CD4-positive, alpha-beta T cell treated with Interleukin-4 for 4 hours (primary cell): ENCODE measurements around the gene CRMP1.

Source experiments
- DNase-seq: peaks from one replicate; pipeline ENCODE4 v3.0.0-alpha.2; 2020

CRMP1 gene

DNA sequence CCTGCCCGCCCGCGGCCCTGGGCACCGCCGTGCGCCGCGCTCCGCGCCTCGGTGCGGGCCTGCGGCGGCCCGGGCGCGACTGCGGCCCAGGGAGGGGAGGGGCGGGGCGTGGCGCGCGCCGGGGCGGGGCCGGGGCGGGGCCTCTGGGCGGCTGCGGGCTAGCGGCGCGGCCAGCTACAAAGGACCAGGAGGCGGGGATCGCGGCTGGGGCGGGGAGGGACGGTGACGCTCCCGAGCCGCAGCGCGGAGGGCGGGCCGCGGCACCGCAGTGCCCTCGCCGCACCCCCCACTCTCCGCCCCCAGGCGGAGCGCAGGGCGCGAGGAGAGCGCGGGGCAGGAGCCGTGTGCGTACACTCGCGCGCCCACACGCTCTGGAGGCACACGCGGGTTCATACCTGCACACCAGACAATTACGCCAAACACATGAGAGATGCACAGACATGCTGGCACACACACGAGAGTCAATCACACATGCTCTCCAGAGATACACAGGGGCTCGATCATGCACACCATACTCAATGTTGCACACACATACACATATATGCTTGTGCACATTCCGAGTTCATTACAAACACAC is at the start of gene CRMP1:
Gene CRMP1 (minus strand): TSS at position 83 of the 577 bp plus-strand sequence. CDS start 117 bp downstream, outside the sequence.
- no peak for DNase-seq

DNA sequence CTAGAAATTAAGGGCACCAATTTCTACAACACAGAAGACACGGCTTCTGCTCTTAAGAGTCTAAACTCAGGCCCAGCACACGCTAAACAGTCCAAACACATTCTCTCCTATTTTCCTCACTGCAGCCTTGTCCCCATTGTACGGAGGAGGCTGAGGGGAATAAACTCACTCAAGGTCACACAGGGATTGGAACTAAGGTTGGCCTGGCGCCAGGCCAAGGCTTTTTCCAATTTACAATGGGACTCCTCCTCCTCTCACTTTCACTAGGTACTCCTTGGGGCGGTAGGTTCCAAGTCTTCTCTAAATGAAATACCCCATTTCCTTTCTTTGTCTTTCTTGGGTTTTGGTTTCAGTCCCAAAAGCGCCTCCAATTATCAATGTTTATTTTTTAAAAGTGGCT is 48.7 kb upstream of the CRMP1 start:
- DNase-seq, result no peak

DNA sequence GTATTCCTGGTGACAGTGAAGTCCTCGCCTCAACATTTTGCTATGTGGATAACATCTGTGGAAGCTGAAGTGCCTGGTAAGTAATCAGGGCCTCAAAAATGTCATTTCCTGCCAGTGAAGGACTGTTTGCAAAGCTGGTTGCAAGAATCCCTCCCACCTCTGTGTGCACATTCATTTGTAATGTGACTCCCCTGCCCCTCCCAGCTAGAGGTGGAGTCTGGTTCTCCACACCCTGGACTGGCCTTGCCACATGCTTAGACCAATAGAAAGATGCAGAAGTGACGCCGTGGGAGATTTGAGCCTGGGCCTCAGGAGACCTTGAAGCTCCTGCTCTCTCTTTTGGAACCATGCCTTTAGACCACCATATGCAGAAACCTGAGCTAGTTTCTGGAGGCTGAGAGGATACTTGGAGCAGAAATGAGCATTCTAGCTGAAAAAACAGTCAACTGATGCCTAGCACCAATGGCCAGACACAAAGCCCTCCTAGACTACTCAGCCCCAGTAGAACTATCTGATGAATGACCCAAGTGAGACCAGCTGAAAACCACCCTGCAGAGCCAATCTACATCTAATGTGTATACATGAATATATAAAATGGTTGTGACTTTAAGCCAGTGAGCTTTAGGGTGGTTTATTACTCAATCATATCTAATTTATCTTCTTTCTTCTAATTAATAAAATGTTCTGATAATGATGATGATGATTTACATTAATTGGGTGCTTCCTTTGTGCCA is 47.8 kb upstream of the CRMP1 start:
- no peak for DNase-seq

DNA sequence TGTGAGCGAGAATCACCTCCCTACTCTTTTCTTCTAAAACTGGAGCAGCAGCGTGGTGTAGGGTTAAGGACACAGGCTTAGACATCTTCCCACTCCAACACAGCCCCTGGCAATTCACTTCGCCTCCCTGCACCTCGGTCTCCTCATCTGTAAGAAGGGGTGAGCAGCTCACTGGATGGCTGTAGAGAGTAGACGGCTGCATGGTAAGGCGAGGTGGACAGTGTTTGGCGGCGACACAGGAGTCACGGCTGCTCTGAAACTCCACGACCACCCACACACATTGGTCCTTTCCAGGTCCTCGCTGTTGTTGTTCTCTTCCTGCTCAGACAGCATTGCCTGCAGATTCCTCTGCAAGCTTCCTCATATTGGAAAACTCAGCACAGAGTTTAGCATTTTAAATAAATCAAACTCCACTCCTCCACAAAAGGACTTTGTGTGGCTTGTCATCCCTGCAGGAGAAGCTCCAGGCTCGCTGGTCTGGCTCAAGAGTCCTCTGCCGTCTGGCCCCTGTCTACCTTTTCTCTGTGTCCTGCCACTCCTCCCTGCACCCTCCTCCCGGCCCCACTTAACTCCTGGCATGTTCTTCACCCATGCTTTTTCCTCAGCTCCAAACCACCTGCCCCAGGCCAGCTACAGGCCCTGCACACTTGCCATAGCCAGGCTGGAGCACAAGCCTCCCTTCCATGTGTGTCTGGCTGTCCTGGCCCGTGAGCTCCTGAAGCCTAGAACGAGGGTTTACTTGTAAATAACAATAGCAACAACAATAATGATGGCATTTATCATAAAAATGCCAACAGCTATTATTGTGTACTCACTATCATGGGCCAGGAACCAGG is 41.3 kb upstream of the CRMP1 start:
- DNase-seq, result no peak

DNA sequence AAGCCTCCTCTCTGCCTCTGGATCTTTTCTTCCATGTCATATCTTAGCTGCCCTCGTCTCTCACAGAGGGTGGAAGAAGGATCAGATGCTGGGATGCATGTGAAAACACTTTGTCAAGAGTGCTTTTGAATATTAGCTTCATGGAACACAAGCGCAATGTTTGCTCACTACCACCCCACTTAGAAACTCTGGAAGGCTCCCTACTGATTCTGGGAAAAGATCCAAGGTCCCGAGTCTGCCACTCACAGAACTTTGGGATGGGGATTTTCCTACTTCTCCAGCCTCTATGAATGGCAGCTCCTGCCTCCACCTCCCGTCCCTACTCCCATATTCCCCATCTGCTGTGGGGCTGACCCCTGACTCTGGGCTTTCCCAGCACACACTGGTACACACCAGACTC is 40.2 kb upstream of the CRMP1 start:
- no peak for DNase-seq

DNA sequence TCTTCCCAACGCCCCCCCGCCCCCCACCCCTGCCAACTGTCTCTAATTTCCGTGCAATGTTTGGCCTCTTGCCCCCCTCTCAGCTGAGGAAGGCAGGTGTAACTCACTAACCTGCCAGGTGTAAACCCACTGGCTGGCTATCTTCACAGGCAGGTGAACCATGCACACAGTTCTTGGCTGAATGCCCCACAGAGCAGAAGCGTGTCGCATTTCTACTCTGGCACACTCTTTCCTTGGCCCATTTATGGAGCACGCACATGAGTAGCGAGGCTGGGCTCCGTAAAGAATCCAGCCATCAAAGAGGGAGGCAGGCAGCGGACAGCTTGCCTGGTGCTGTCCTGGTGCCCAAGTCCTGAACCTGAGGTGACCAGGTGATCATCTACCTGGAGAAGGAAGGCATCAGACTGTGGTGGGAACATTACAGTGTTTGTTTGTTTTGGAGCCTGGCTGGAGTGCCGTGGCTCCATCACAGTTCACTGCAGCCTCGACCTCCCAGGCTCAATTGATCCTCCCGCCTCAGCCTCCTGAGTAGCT is 39.2 kb upstream of the CRMP1 start:
- DNase-seq, result no peak

DNA sequence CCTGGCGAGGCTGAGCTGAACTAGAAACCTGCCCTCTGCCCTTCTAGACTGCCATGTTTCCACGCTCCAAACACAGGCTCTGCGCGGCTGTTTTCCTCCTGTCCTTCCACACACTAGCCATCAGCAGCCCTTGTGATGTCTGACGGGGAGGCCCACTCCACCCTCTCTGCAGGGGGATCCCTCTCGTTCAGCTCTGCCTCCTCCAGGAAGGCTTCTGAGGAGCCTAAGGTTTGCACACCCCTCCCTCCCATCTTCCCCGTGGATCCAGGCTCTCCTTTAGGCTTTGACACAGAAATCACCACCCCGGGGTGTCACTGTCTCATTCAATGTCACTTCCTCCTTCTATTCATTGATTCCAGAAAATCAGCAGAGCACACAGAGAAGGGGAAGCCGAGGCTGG is 38.6 kb upstream of the CRMP1 start:
- DNase-seq, result no peak

DNA sequence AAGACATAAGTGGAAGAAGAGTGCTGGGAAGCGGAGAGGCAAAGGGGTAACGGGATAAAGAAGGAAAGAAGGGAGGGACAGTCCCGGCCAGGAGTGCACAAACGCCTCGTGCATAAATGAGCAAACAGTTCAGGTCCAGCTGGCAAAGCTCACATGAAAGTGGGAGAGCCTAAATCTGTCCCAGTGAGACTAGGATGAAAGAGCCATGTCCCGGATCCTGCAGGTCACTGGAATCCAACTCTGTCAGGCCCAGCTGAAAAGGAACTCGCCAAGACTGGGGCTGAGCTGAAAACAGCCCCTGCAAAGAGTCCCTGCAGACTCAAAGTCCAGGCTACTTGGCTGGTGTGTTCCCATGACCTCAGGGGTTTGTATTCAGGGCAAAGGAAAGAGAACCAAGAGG is 38.0 kb upstream of the CRMP1 start:
- no peak for DNase-seq

DNA sequence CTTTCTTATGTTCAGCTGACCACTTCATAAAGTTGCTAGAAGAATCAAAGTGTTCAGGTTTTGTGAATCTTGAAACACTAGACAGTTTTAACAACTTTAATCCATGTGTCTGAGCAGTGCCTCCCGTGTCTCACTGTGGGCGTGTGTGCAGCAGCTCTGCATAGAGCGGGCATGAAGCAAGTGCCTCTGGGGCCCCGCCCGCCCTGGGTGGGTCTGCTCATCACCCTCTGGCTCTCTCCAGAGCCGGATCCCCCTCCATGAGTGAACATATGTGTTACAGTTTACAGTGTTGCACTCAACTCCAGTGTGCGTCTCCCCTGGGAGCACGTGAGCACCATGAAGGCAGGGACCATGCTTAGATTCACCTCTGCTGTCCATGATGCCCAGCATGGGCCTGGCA is 37.6 kb upstream of the CRMP1 start:
- no peak for DNase-seq

DNA sequence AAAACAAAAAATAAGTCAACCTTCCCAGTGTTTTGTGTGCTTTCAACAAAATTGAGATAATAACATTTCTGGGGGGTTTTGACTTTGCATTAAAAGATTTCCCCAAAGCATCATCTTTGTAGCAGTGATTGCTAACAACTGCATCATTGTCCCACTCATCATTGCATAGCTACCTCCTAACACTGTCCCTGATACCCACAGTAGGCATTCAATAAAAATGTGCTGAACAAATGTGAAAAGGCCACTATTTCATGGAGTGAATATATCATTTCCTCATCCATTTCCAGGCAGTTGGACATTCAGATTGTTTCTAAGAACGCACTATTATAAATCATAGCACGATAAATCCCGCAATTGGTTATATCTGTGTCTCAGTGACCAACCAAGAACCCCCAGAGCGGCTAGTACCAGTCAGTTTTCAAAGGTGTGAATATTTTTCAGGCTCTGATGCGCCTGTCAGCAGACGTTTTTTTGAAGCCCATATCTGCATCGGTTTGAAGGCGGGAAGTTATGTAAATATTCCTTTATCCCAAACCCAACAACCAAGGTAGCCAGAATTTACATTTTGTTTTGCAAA is 36.0 kb upstream of the CRMP1 start:
- no peak for DNase-seq

DNA sequence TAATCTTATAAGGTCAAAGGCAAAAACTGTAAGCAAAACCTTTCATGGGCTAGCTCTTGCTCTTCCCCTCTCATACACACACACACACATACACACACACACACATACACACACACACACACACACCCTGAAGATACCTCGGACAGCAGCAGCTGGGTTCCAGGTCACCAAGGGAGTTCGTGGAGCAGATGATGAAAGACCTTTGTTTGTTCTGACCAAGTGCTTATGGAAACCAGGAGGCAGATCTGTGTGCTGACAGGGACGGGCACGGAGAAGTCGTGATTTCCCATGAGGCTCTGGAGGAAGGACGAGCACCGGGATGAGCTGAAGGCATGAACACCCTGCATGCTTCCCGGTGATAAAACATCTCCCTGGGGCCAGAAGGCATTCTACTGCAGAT is 35.4 kb upstream of the CRMP1 start:
- no peak for DNase-seq

DNA sequence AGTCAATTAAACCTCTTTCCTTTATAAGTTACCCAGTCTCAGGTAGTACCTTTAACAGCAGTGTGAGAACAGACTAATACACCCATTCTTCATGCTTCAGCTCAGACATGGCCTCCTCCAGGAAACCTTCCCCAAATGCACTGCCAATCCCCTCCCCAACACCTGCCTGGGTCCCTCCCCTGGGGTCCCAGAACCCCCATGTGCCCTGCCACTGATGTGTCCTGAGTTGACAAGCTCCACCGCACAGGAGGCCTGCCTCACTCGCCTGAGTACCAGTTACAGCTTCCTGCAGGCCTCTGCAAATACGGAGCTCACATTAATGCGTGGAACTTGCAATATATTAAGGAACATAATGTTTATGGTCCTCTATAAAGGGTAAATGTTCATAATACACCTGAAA is 34.9 kb upstream of the CRMP1 start:
- DNase-seq, result no peak

DNA sequence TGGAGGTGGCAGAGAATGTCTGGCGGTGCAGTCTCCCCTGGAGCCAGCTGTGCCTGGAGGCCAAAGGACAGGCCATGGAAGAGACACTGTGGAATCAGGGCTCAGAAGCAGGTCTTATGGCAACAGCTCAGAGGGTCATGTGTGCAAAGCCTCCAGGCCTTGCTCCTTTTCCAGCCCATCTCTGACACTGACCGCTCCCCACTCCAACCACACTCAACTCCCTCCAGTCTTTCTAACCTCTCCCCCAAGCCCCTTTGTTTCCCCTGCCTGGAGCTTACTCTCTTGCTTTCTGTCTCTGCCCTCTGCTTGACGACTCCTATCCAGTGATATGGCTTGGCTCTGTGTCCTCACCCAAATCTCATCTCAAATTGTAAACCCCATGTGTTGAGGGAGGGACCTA is 34.2 kb upstream of the CRMP1 start:
- DNase-seq, result no peak

DNA sequence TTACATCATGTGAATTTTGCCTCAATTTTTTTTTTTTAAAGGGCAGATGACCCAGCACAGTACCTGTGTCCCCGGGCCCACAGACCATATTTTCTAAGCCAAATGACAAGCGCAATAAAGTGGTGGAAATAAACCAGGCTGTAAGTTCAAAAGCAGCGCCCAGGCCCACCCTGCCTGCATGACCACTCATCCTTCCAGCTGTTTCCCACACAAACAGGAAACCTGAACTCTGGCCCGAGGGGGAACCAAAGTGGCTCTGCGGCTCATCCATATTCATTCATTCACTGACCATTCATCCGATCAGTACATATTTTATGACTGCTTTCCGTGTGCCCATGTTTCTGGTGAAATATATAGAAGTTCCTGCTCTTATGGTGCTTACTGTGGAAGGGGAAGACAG is 33.7 kb upstream of the CRMP1 start:
- no peak for DNase-seq

DNA sequence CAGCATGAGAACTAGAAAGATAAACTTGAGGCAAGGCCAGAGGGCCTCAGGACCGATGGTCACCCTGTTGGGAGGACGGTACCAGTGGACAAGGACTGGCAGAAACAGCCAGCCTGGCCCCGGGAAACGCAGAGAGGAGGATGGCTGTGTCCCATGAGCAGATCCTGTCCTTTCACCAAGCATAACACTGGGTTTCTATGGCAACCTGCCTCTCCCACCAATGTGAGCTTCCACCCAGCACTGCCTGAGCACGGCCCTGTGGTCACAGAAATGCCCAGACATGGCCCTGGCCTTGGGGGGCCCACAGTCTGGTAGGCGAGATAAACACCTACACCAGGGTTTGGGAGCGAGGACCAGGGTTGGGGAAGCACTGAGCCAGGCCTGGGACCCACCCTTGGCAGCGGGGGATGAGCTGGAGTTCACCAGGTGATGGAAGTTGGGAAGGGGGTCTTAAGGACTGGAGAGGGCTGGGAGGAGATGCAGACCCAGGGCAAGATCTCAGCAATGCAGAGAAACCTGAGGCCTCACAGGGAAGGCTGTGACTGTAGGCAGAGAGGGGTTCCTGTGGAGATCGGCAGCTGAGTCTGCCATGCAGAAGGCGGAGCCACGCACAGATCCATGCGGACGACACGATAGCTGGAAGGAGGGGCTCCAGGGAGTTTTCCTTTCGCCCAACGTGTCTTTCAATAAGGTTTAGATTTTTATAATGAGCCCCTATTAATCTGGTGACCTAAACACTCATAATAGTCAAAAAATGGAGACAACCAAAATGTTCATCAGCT is 32.7 kb upstream of the CRMP1 start:
- DNase-seq, result no peak

DNA sequence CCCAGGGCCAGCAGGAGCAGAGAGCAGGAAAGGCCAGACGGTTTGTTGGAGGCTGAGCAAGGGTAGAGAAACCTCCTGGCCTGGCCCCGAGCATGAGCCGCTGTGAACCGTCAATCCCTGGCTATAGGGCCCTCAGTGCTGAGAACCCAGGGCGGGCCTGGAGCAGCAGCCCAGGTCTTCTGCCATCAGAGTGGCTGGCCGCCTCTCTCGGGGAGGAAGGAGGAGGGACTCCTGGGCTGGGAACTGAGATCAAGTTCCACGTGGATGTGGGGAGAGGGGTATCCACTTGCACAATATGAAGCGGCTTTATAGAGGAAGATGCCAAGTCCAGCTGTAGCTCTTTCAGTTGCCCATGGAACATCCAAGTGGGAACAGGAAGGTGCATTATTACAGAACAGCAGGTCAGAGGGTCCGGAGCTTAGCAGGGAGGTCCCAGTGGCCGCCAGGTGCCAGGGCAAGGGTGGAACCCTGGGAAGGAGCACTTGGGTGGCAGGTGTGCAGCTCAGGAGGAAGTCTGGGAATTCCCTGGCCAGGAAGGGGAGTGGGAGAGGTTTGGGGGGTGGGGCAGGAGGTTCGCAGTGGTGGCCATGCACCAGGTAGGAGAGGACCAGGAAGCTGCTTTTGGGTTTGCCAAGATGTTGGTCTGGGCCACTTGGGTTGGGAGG is 31.7 kb upstream of the CRMP1 start:
- DNase-seq, result no peak

DNA sequence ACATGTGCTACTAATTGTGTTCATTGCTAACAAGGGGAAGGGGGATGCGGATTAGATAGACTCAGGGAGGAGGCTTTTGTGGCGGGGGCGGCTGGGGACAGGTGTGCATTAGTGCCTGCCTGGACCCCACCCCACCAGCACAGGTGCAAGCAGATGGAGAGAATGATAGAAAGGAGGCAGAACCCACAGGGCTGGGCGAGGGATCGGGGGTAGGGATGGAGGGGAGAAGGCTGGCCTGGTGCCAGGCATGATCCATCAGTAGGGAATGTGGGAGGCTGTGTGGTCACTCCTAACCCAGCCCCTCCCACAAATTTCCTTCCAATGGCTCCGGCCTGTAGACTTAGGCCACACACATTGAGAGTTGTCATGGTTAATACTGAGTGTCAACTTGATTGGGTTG is 30.5 kb upstream of the CRMP1 start:
- DNase-seq, result no peak

DNA sequence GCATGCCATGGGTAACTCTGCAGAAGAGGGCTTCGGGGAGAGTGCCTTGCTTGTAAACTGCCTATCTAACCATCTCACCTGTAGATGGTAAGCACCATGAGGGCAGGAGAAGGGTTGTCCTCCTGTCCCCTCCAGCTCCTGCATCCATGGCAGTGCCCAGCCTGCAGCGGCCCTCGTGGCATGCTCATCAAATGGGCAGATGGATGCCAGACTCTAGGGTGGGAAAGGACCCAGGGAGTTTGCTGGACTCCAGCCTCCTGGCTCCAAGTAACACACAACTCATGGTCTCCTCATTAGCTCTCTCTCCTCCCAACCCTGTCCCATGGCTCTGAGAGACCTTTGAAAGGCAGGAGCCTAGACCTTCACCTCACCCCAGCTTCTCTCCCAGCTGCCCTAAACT is 29.7 kb upstream of the CRMP1 start:
- DNase-seq, result no peak

DNA sequence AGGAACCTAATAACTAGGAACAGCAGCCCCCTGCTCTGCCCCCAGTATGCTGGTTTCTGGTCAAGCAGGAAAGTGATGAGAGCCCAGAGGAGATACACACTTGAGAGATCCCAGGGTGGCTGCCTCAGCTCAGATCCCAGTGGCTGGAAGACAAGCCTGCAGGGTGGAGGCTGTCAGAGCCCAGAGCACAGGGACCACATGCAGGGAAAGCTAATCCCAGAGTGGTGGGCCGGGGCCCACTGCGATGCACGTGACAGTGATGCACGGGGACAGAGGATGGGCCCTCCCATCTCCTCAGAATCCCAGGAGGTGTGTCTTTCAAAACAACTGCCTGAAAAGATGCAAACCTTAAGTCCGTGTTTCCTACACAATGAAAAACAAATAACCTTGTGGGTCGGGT is 29.1 kb upstream of the CRMP1 start:
- no peak for DNase-seq

DNA sequence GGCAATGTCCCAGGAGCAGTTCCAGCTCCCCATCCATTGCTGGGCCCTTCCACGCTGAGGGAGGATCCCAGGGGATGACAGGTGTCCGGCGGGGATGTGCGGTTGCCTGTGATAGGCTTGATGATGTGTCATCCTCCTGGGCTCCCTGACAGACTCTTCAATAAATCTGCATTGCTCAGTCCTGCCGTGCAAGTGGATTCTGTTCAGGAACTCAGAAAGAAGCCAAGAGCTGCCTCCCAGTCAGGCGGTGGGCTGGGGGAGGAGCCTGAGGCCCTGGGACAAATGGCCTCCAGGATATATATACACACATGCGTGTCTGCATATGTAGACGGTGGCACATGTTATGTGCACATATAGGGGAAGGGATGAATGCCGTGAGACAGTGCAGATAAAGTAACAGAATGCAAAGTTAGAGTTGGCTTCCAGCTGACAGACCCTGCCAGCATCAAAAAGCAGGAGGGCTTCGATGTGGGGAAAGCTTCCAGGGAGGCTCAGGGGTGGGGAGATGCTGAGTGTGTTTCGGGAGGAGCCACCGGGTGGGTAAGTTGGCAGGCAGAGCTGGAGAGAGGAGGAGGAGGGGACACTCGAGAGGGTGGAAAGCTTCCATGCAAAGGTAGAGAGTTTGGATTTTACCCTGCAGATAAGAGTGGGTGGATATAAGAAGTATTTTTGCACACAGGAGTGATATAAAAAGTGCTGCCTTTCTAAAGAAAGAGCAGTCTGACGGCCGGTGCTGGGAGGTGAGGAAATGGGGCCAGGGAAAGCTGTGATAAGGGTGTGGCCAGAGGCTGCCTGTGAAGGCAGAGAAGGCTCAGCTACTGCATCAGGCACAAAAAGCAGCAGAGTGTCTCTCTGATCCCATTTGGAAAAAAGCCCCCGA is 28.5 kb upstream of the CRMP1 start:
- DNase-seq, result no peak

DNA sequence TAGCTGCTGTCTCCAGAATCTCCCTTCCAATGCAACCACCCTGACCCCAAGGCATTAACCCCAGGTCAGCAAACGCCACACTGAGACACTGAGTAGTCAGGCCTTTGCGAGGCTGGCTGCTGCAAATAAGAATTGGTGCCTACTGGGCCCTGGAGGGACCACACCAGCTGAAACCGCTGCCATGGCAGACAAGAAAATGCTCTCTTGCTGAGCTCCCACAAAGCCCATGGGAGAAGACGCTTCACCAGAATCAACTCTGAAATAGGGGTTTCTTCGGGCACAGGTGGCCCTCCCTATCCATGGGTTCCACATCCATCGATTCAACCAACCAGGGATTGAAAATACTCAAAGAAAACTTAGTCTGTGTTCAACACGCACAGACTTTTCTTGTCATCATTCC is 26.7 kb upstream of the CRMP1 start:
- no peak for DNase-seq
